Activated gamma-delta T cell treated with anti-CD3 and anti-CD28 coated beads, Interleukin-2, amount 50 U/mL, for 16 hours (primary cell): ENCODE data around the gene DCUN1D2.
"Not testable (repeated sequence)": the region's sequence is repeated elsewhere in the genome, so short reads cannot be mapped to it uniquely, and the experiment has no call there.

Experiments
- DNase-seq: peaks from one replicate; pipeline ENCODE4 v3.0.0-alpha.2; 2020; ENCODE audit warnings: low read depth

DCUN1D2 gene

DNA sequence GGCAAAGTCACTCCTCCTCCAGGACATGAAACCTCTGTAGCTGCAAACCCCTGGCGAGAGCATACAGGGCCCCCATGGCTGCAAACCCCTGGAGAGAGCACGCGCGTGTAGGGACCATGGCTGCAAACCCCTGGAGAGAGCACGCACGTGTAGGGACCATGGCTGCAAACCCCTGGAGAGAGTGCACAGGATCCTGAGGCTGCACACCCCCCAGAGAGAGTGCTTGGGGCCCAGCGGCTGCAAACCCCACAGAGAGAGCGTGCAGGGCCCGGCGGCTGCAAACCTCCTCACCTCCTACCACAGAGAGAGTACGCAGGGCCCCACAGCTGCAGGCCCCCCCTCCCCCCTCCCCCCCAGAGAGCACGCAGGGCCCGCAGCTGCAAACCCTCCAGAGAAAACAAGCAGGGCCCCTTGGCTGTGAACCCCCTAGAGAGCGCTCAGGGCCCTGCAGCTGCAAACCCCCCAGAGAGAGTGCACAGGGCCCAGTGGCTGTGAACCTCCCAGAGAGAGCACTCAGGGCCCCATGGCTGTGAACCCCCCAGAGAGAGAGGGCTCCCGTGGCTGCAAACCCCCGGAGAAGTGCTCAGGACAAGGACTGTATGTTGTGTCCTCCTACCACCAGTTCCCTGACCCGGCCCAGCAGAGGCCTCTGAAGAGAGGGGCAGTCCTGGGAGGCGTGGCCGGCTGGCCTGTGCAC, 44.6 kb downstream of the DCUN1D2 start:
- DNase-seq: no peak

GRCh38 chr13:113443991-113444390, 46.5 kb downstream of the DCUN1D2 start:
- no peak for DNase-seq

DNA sequence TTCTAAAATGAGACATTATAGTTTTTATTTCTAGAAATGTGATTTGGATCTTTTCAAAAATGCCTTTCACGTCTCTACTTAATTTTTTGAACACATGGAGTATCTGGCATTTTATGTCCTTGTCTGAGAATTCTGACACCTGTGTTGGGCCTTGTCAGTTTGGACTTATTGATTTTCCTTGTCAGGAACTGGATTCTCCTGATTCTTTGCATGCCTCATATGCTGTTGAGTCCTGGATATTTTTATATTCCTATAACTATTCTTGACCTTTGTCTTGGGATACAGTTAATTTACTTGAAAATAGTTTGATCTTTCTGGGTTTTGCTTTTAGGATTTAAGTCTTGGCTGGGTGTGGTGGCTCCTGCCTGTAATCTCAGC, 47.5 kb downstream of the DCUN1D2 start:
- no peak for DNase-seq

DNA sequence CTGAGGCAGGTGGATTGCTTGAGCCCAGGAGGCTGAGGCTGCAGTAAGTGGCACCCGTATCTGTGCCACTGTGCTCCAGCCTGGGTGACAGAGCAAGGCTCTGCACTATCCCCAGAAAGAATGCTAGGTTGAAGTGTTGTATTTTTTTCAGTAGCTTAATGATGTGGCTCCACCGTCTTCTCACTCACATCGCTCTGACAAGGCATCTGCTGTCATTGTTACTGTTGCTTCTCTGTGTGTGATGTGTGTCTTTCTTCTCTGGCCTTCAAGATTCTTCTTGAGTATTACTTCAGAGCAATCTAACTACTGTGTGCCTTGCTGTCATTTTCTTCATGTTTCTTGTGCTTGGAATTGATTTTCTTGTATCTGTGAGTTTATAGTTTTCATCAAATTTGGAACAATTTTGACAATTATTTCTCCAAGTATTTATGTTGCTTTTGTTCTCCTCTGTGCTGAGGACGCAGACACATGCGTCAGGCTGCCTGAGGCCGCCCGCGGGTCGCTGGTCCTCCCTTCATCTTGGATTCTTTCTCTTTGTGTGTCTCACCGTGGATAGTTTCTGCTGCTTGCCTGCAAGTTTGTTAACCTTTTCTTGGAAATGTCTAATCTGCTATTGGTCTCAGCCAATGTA, 48.0 kb downstream of the DCUN1D2 start:
- DNase-seq: no peak

DNA sequence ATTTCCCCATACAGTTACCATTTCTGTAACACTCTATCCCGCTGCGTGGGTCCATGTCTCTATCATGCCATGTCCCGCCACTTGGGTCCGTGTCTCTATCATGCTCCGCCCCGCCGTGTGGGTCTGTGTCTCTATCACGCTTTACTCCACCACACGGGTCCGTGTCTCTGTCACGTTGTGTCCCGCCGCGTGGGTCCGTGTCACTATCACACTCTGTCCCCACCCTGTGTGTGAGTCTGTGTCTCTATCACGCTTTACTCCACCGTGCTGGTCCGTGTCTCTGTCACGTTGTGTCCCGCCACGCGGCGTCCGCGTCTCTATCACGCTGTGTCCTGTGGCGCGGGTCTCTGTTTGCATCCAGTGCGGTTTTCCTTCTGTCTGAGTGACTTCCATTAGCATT, 48.9 kb downstream of the DCUN1D2 start:
- DNase-seq: no peak

DNA sequence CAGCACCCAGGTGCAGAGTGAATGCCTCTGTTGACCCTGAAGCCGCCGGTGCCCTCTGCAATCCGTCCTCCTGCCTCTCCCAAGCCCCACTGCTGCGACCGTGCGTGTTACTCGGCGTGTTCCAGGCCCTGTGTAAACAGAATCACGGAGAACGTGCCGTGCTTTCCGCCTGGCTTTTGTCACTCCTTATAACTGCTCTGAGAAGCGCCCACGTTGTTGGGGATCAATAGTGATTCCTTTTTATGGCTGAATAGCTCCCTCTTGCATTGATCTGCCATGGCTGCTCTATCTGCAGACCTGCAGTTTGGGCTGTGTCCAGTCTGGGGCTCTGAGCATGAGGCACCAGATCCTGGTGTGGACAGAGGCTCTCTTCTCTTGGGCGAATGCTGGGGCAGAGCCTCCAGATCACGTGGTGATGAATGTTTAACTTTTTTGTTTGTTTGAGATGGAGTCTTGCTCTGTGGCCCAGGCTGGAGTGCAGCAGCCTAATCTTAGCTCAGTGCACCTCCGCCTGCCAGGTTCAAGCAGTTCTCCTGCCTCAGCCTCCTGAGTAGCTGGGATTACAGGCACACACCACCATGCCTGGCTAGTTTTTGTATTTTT, 53.0 kb downstream of the DCUN1D2 start:
- no peak for DNase-seq

DNA sequence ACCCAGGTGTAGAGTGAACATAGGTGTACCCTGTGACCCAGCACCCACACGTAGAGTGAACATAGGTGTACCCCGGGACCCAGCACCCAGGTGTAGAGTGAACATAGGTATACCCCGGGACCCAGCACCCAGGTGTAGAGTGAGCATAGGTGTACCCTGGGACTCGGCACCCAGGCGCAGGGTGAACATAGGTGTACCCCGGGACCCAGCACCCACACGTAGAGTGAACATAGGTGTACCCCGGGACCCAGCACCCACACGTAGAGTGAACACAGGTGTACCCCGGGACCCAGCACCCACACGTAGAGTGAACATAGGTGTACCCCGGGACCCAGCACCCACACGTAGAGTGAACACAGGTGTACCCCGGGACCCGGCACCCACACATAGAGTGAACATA, 53.6 kb downstream of the DCUN1D2 start:
- DNase-seq: not testable (repeated sequence)

GRCh38 chr13:113435907-113436306, 54.6 kb downstream of the DCUN1D2 start:
- not testable (repeated sequence) for DNase-seq

- no peak for DNase-seq
These were observed 57.1 kb downstream of the DCUN1D2 start for GRCh38 chr13:113433391-113433916.

GRCh38 chr13:113432506-113433270, 57.8 kb downstream of the DCUN1D2 start:
- DNase-seq: no peak

DNA sequence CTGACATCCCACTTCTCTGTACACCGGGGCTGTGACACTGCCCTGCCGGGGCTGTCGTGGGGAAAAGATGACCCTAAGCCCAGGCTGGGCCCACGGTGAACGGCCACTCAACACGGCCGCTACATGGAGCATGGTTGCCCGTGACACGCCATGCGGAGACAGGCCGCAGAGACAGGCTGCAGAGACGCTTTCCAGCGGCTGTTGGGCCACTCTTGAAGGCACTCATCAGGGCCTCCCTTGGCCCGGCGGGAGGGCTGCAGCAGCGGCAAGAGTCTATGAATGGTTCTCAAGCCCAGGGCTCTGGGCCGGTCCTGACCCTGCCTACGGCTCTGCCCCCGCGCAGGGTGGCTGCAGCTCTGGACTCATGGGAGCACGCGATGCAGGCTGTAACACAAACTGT, 59.3 kb downstream of the DCUN1D2 start:
- no peak for DNase-seq

- no peak for DNase-seq
These were observed 60.0 kb downstream of the DCUN1D2 start for GRCh38 chr13:113430378-113431110.

GRCh38 chr13:113429608-113429985, 60.9 kb downstream of the DCUN1D2 start:
- DNase-seq: no peak

- no peak for DNase-seq
These were observed 61.5 kb downstream of the DCUN1D2 start for GRCh38 chr13:113428871-113429607.

DNA sequence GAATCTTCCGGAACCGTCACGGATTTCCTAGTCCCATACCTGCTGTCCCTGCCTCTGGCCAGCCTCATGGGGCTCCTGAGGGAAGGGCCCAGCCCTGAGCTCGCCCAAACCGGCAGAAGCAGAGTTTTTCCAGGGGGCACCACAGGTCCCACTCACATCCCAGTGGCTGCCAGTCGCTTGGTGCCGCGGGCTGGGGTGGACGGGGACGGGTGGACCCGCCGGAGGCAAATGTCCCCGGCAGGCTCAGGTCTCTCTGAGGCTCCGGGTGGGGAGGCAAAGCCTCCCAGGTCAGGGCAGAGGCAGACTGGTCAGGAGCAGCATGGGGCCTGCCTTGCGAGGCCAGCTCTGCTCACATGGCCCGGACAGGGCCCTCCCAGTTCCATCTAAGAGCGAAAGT, 62.0 kb downstream of the DCUN1D2 start:
- DNase-seq: no peak

GRCh38 chr13:113427562-113428468, 62.7 kb downstream of the DCUN1D2 start:
- no peak for DNase-seq

DNA sequence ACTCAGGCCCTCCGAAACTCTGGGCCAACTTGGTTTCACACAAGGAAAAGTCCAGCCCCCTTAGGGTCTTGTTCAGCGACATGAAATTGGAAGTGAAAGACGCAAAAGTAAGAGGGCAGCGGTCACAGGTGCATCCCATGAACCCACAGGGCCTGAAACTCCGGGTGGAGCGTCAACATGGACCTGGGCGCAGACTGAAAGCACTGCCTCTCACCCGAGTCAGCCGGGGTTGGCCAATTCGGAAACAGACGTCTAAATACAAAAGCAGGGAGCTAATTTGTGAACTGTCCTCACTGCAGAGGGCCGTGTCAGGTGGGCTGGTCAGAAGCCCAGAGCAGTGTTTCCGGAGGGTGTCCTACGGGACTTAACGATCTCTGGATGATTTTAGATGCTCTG, 63.9 kb downstream of the DCUN1D2 start:
- DNase-seq: no peak

- no peak for DNase-seq
These were observed 64.4 kb downstream of the DCUN1D2 start for GRCh38 chr13:113425941-113426590.

GRCh38 chr13:113423520-113424163, 66.9 kb downstream of the DCUN1D2 start:
- DNase-seq: no peak
